Trophoblast cell (in vitro differentiated cells and primary cell): ENCODE measurements around the gene ARMC12.
"Not testable (repeated sequence)": the region's sequence is repeated elsewhere in the genome, so short reads cannot be mapped to it uniquely, and the experiment has no call there.

Experiments
- DNase-seq, 2 donors: peaks; one replicate each; pipeline ENCODE4 v3.0.0-alpha.2; 2016
- H2AFZ ChIP-seq: 2 replicates; pipeline ENCODE4 v1.6.1; 2013; ENCODE audit warnings: low read length, moderate library complexity, mild to moderate bottlenecking; ENCODE audit not compliant: insufficient read depth, poor library complexity
- H2AK5ac ChIP-seq: 2 replicates; pipeline ENCODE4 v1.6.1; 2013; ENCODE audit warnings: mild to moderate bottlenecking, low read length
- H2BK120ac ChIP-seq: 2 replicates; pipeline ENCODE4 v1.6.1; 2013; ENCODE audit warnings: low read length, mild to moderate bottlenecking, moderate library complexity; ENCODE audit not compliant: insufficient read depth, poor library complexity
- H2BK12ac ChIP-seq: 2 replicates; pipeline ENCODE4 v1.6.1; 2013; ENCODE audit warnings: mild to moderate bottlenecking, low read length, moderate library complexity
- H2BK5ac ChIP-seq: 2 replicates; pipeline ENCODE4 v1.6.1; 2013; ENCODE audit warnings: low read length, low read depth, moderate library complexity, mild to moderate bottlenecking; ENCODE audit not compliant: poor library complexity
- H3K14ac ChIP-seq: 2 replicates; pipeline ENCODE4 v1.6.1; 2013; ENCODE audit warnings: mild to moderate bottlenecking, low read length
- H3K18ac ChIP-seq: 2 replicates; pipeline ENCODE4 v1.6.1; 2013; ENCODE audit warnings: mild to moderate bottlenecking, low read length
- H3K23ac ChIP-seq: 2 replicates; pipeline ENCODE4 v1.6.1; 2013; ENCODE audit warnings: low read length
- H3K27ac ChIP-seq: 2 replicates; pipeline ENCODE4 v1.5.1; 2013; ENCODE audit warnings: low read depth, mild to moderate bottlenecking, inconsistent platforms, low read length, moderate library complexity
- H3K27me3 ChIP-seq: 2 replicates; pipeline ENCODE4 v1.6.1; 2013; ENCODE audit warnings: inconsistent platforms, mild to moderate bottlenecking, low read length, moderate library complexity; ENCODE audit not compliant: insufficient read depth
- H3K36me3 ChIP-seq, 2 experiments: 1 replicate in 1 of 2; 2 replicates in 1 of 2; pipeline ENCODE4 v1.6.1; 2013; ENCODE audit warnings: low read length in 2 of 2, mild to moderate bottlenecking in 2 of 2, moderate library complexity in 1 of 2; ENCODE audit not compliant: insufficient read depth in 2 of 2, control insufficient read depth in 1 of 2
- H3K4ac ChIP-seq: 2 replicates; pipeline ENCODE4 v1.6.1; 2013; ENCODE audit warnings: low read depth, mild to moderate bottlenecking, low read length, moderate library complexity
- H3K4me1 ChIP-seq, 2 experiments: 1 replicate in 1 of 2; 2 replicates in 1 of 2; pipeline ENCODE4 v1.6.1; 2013; ENCODE audit warnings: low read length in 2 of 2, mild to moderate bottlenecking in 2 of 2, moderate library complexity in 1 of 2; ENCODE audit not compliant: insufficient read depth in 2 of 2, control insufficient read depth in 1 of 2
- H3K4me2 ChIP-seq: 2 replicates; pipeline ENCODE4 v1.6.1; 2013; ENCODE audit warnings: inconsistent platforms, mild to moderate bottlenecking, low read length, moderate library complexity
- H3K4me3 ChIP-seq: 2 replicates; pipeline ENCODE4 v1.5.1; 2013; ENCODE audit warnings: mild to moderate bottlenecking, low read depth, low read length, inconsistent platforms
- H3K79me1 ChIP-seq: one replicate; pipeline ENCODE4 v1.6.1; 2013; ENCODE audit warnings: low read length
- H3K79me2 ChIP-seq: 2 replicates; pipeline ENCODE4 v1.6.1; 2013; ENCODE audit warnings: low read length, mild to moderate bottlenecking; ENCODE audit not compliant: control insufficient read depth, insufficient read depth, poor library complexity
- H3K9ac ChIP-seq: 2 replicates; pipeline ENCODE4 v1.6.1; 2013; ENCODE audit warnings: mild to moderate bottlenecking, low read length
- H3K9me3 ChIP-seq: 2 replicates; pipeline ENCODE4 v1.6.1; 2013; ENCODE audit warnings: low read depth, mild to moderate bottlenecking, control low read depth, inconsistent platforms, low read length; ENCODE audit not compliant: insufficient read depth
- H4K12ac ChIP-seq: 2 replicates; pipeline ENCODE4 v1.6.1; 2013; ENCODE audit warnings: low read depth, mild to moderate bottlenecking, low read length, moderate library complexity
- H4K8ac ChIP-seq: 2 replicates; pipeline ENCODE4 v1.6.1; 2013; ENCODE audit warnings: low read depth, mild to moderate bottlenecking, low read length, moderate library complexity
- H4K91ac ChIP-seq: one replicate; pipeline ENCODE4 v1.6.1; 2013; ENCODE audit warnings: low read depth, mild to moderate bottlenecking, low read length, moderate library complexity
- WGBS: extraction: QIAGEN DNeasy Blood & Tissue Kit; methylation state at CpG from one replicate; pipeline ENCODE4 v1.1.7; 2013; ENCODE audit warnings: missing lambda C conversion rate; ENCODE audit not compliant: insufficient read length, insufficient coverage; ENCODE audit errors: extremely low coverage; 5-methylcytosine and 5-hydroxymethylcytosine counted together

ARMC12 gene

DNA sequence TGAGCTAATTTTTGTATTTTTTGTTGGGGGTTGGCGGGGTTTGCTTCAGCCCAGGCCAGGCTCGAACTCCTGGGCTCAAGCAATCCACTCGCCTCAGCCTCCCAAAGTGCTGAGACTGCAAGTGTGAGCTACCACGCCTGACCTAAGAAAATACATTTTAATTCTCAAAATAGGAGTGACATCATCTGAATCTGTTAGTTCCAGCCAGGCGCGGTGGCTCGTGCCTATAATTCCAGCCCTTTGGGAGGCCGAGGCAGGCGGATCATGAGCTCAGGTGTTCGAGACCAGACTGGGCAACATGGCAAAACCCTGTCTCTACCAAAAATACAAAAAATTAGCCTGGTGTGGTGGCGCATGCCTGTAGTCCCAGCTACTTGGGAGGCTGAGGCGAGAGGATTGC is 2.5 kb upstream of the ARMC12 start:
- H3K4me2 ChIP-seq, H2BK120ac ChIP-seq, H3K36me3 ChIP-seq, H3K79me1 ChIP-seq, H3K4me1 ChIP-seq, H4K12ac ChIP-seq, H3K14ac ChIP-seq, H2BK12ac ChIP-seq, H3K27me3 ChIP-seq, H3K27ac ChIP-seq, H3K23ac ChIP-seq, H2AK5ac ChIP-seq, H3K9me3 ChIP-seq, H3K79me2 ChIP-seq, DNase-seq, H4K91ac ChIP-seq, H2AFZ ChIP-seq, H3K9ac ChIP-seq, H3K18ac ChIP-seq, H3K4me3 ChIP-seq, H4K8ac ChIP-seq, H3K4ac ChIP-seq, H2BK5ac ChIP-seq: not testable (repeated sequence)
- no CpG with 5 or more reads among the region's 12 CpGs for WGBS

DNA sequence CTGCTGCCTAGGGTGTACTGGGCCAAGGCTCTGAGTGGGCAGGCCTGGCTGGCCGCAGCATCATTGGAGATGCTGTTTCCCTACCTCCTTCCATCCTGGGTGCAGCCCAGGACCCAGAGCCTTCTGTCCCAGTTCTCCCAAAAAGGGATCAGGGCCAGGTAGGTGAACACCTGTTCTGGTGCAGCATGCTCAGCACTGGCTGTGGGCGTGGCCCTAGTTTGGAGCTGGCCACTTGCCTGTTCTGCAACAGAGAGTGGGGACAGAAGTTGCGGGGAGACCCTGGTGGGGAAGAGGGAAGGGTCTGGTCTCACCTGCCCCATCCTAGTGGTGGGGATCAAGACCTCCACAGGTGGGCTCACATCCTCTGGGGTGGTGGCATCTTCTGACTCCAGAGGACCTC is 1.4 kb upstream of the ARMC12 start:
- no peaks in the 10 kb centered on the region for H3K79me2 ChIP-seq
- no peak overlapping the region for H2BK5ac ChIP-seq

DNA sequence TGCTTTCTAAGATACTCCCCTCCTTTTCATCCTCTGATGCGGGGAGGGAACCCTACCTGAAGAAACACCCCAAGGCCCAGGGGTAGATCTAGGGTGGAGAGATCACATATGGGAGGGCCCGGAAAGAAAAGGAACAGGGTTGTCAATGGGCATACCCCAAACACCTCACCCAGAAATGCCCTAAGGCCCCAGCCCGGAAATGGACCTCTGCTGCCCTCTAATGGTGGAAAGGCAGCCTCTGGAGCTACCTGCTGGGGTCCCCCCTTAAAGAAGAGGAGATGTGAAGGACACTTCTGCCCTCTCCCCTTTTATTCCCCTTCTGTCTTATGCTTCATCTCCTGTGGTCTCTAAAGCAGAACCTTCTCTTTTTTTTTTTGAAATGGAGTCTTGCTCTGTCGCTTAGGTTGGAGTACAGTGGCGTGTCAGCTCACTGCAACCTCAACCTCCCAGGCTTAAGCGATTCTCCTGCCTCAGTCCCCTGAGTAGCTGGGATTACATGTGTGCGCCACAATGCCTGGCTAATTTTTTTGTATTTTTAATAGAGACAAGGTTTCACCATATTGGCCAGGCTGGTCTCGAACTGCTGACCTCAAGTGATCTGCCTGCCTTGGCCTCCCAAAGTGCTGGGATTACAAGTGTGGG is 458 bp upstream of the ARMC12 start:
- DNase-seq = peak; percentile 37 to 76
- no peaks in the 10 kb centered on the region for H3K27me3 ChIP-seq

More for the DNA sequence above, 1.4 kb upstream of the ARMC12 start:
- Histone ChIP-seq H3K18ac (no peak overlapping the region), H2AK5ac (no peak overlapping the region), H3K23ac (no peak overlapping the region), H3K9me3 (peaks cover 2% of the 10 kb centered on the region), H4K12ac (no peak overlapping the region), H3K36me3 (no peaks in the 10 kb centered on the region), H3K4me3 (no peak overlapping the region), H2BK120ac (no peak overlapping the region), H2AFZ (no peak overlapping the region), H3K4me1 (peaks cover 7 to 8% of the 10 kb centered on the region in 2 experiments), H4K91ac (no peak overlapping the region), H2BK12ac (no peak overlapping the region), H3K14ac (no peak overlapping the region), H3K79me1 (peaks cover 6% of the 10 kb centered on the region), H3K9ac (no peak overlapping the region), H3K27me3 (no peaks in the 10 kb centered on the region), H3K4ac (no peak overlapping the region), H3K27ac (no peak overlapping the region), H4K8ac (no peak overlapping the region), H3K4me2 (no peak overlapping the region)
- DNase-seq = no peak
- no CpG with 5 or more reads among the region's 3 CpGs for WGBS

DNA sequence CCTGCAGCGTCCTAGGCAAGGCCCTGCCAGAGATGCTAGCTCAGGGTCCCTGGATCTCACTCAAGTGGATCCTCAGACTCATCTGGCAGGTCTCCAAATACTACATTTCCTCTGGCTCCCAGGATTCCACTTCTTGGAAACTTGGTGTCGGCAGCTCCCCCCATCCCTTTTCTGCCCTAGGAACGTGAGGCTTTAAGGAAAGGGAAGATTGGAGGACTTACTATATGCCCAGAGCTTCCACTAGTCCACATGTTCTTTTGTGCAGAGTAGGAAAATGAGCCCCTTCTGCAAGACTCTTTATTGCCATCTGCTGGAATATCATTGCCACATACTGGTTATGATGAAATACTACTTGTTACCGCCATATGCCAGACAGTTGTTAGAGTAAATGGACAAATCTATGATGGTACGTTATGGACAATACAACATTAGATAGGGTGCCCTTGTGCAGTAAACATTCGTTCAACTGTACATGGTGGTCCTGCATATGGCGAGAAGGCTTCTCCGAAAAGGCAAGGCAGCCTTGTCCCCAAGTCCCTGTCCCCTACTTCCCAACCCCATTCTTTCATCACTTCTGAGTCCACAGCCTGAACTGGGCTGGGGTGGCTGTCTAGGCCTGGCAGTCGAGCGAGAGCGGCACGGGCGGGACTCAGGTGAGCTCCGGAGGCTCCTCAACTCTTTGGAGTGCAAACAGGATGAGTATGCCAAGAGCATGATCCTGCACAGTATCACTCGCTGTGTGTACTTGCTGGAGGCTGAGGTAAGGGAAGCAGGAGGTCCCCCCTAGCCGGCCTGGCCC is 780 bp downstream of the ARMC12 start:
- no peak overlapping the region for H4K91ac ChIP-seq
- WGBS = no CpG with 5 or more reads among the region's 16 CpGs

More for the DNA sequence above, 458 bp upstream of the ARMC12 start:
- Histone ChIP-seq H2AK5ac (no peak overlapping the region), H3K4me1 (peaks cover 7 to 8% of the 10 kb centered on the region in 2 experiments), H2BK12ac (no peak overlapping the region), H2BK5ac (no peak overlapping the region), H3K18ac (no peak overlapping the region), H4K8ac (no peak overlapping the region), H3K14ac (no peak overlapping the region), H4K91ac (no peak overlapping the region), H3K79me2 (no peaks in the 10 kb centered on the region), H3K36me3 (no peaks in the 10 kb centered on the region), H2BK120ac (no peak overlapping the region), H3K27ac (no peak overlapping the region), H3K4me3 (no peak overlapping the region), H3K9ac (no peak overlapping the region), H3K9me3 (peaks cover 2% of the 10 kb centered on the region), H3K4ac (no peak overlapping the region), H3K23ac (no peak overlapping the region), H2AFZ (no peak overlapping the region), H3K79me1 (peaks cover 6% of the 10 kb centered on the region), H4K12ac (no peak overlapping the region), H3K4me2 (no peak overlapping the region)
- WGBS = no CpG with 5 or more reads among the region's 8 CpGs

More for the DNA sequence above, 780 bp downstream of the ARMC12 start:
- H3K79me2 ChIP-seq = no peaks in the 10 kb centered on the region
- H3K4ac ChIP-seq = no peak overlapping the region
- no peak overlapping the region for H2BK5ac ChIP-seq
- no peak overlapping the region for H3K18ac ChIP-seq
- no peak overlapping the region for H2AFZ ChIP-seq
- H3K23ac ChIP-seq = no peak overlapping the region
- H3K4me1 ChIP-seq = peaks cover 5 to 8% of the 10 kb centered on the region in 2 experiments
- no peak overlapping the region for H4K12ac ChIP-seq
- no peak overlapping the region for H4K8ac ChIP-seq
- no peak overlapping the region for H2BK120ac ChIP-seq
- H3K9ac ChIP-seq = no peak overlapping the region
- peak in 1 of 2 donors; percentile 84 for DNase-seq
- H3K79me1 ChIP-seq = no peaks in the 10 kb centered on the region
- H3K27me3 ChIP-seq = no peaks in the 10 kb centered on the region
- H2AK5ac ChIP-seq = no peak overlapping the region
- no peaks in the 10 kb centered on the region for H3K36me3 ChIP-seq
- H3K14ac ChIP-seq = no peak overlapping the region
- no peak overlapping the region for H3K27ac ChIP-seq
- no peak overlapping the region for H3K4me2 ChIP-seq
- H3K4me3 ChIP-seq = no peak overlapping the region
- H3K9me3 ChIP-seq = peaks cover 2% of the 10 kb centered on the region
- peak overlapping the region; percentile 6 for H2BK12ac ChIP-seq
